K562 (cell line): ENCODE measurements around the gene HSD17B8. TPM values are rescaled to one million over a fixed set of nuclear protein-coding genes. Genes with fewer than 3 reads are reported as not detected.

ENCODE experiments used
- ATAC-seq: fragments of 200-7000 bp; cut with Tn5 transposase; 3 replicates; pipeline ENCODE4 v1.9.1; 2020; ENCODE audit warnings: moderate library complexity
- BruUV-seq: library from RNA; stranded (reverse); fragments of 400-500 nt; replicated peaks from 2 replicates; lab custom pipeline; 2021; lab: Mats Ljungman, UMichigan
- CTCF ChIA-PET: fragments of 300-600 bp; formaldehyde crosslinking; extraction: SDS; loops from one replicate; lab custom pipeline; 2021; ENCODE audit warnings: low intra/inter-chr PET ratio; lab: Yijun Ruan, JAX
- POLR2A ChIA-PET: fragments of 300-600, 350-650 bp; sonication (Branson Sonifier 250); formaldehyde crosslinking; extraction: SDS; loops from one replicate; lab custom pipeline; 2021; ENCODE audit warnings: antibody characterized with exemption, inconsistent platforms; lab: Yijun Ruan, JAX
- DNase-seq, 4 experiments: peaks; one replicate each; pipeline versions ENCODE4 v3.0.0 to v3.0.0-alpha.2; 2011 to 2018; ENCODE audit warnings: low spot score in 3 of 4, mixed read lengths in 3 of 4; ENCODE audit errors: extremely low read depth in 1 of 4
- FAIRE-seq: peaks from 2 replicates; lab custom pipeline; 2011; peaks lifted over from hg19 to GRCh38; lab: Jason Lieb, UNC
- H2AFZ ChIP-seq: 2 replicates; pipeline ENCODE4 v1.6.0; 2011; ENCODE audit warnings: low read depth, low read length, control low read depth, inconsistent platforms
- H3K27ac ChIP-seq: fragments of 200-600 bp; 3 replicates; pipeline ENCODE4 v1.8.0; 2011; ENCODE audit warnings: low read depth, mild to moderate bottlenecking, control low read depth, inconsistent platforms, low read length, moderate library complexity, mixed read lengths; ENCODE audit errors: extremely low read depth
- H3K27me3 ChIP-seq, 2 experiments: fragments of 300-600 bp in 1 of 2; 2 replicates in 1 of 2; 3 replicates in 1 of 2; pipeline versions ENCODE4 v1.6.0 to v1.8.0; 2011; ENCODE audit warnings: inconsistent platforms in 2 of 2, low read length in 2 of 2, mild to moderate bottlenecking in 1 of 2, mixed read lengths in 1 of 2, moderate library complexity in 1 of 2; ENCODE audit not compliant: control insufficient read depth in 2 of 2, insufficient read depth in 2 of 2
- H3K36me3 ChIP-seq: fragments of 300-600 bp; 3 replicates; pipeline ENCODE4 v1.8.0; 2011; ENCODE audit warnings: mild to moderate bottlenecking, low read length, inconsistent platforms; ENCODE audit not compliant: control insufficient read depth, insufficient read depth
- H3K4me1 ChIP-seq, 2 experiments: fragments of 200-600 bp in 1 of 2; replicated peaks in 1 of 2; 2 replicates in 1 of 2; 3 replicates in 1 of 2; pipeline versions ENCODE4 v1.5.1 to v1.8.0; 2011; ENCODE audit warnings: inconsistent platforms in 2 of 2, low read length in 2 of 2, mild to moderate bottlenecking in 1 of 2, mixed read lengths in 1 of 2, moderate library complexity in 1 of 2; ENCODE audit not compliant: control insufficient read depth in 2 of 2, insufficient read depth in 2 of 2
- H3K4me2 ChIP-seq: 2 replicates; pipeline ENCODE4 v1.6.1; 2011; ENCODE audit warnings: low read length, control low read depth, inconsistent platforms, mixed read lengths; ENCODE audit not compliant: insufficient read depth
- H3K4me3 ChIP-seq: fragments of 200-600 bp; sonication (generic), shearing (Covaris generic); 2 replicates; pipeline ENCODE4 v1.5.1; 2016; ENCODE audit warnings: control low read depth, inconsistent platforms
- H3K79me2 ChIP-seq: fragments of 200-600 bp; 3 replicates; pipeline ENCODE4 v1.8.0; 2011; ENCODE audit warnings: low read length, inconsistent platforms; ENCODE audit not compliant: control insufficient read depth, insufficient read depth
- H3K9ac ChIP-seq, 2 experiments: 2 replicates each; pipeline versions ENCODE4 v1.6.0 to v1.6.1; 2011; ENCODE audit warnings: low read depth in 2 of 2, low read length in 2 of 2, control low read depth in 1 of 2, inconsistent platforms in 1 of 2, mild to moderate bottlenecking in 1 of 2, mixed read lengths in 1 of 2; ENCODE audit not compliant: insufficient read depth in 1 of 2
- H3K9me1 ChIP-seq: one replicate; pipeline ENCODE4 v1.6.0; 2011; ENCODE audit warnings: inconsistent platforms, mild to moderate bottlenecking, low read length, moderate library complexity; ENCODE audit not compliant: control insufficient read depth, insufficient read depth
- H3K9me3 ChIP-seq: replicated peaks from 2 replicates; pipeline ENCODE4 v1.5.1; 2011; ENCODE audit warnings: low read depth, low read length, inconsistent platforms; ENCODE audit not compliant: control insufficient read depth, insufficient read depth
- H4K20me1 ChIP-seq: replicated peaks from 2 replicates; pipeline ENCODE4 v1.6.1; 2011; ENCODE audit warnings: low read length, inconsistent platforms, mixed read lengths; ENCODE audit not compliant: control insufficient read depth, insufficient read depth
- BRCA1 ChIP-seq, 2 experiments: fragments of 450-650 bp in 1 of 2; sonication (generic) in 1 of 2; formaldehyde crosslinking in 1 of 2; IDR thresholded peaks; 2 replicates each; pipeline versions ENCODE4 v1.5.0 to v1.6.1; 2017 to 2020; ENCODE audit warnings: mild to moderate bottlenecking in 1 of 2, missing genetic modification reagents in 1 of 2
- CAMTA2 ChIP-seq: fragments of 250-450 bp; sonication (Bioruptor Pico); conservative IDR thresholded peaks from 2 replicates; pipeline ENCODE4 v1.5.1; 2022
- CBX1 ChIP-seq: sonication (generic); IDR thresholded peaks from 2 replicates; pipeline ENCODE4 v1.6.1; 2016; ENCODE audit warnings: antibody characterized with exemption, low read depth, mild to moderate bottlenecking
- HDAC6 ChIP-seq: IDR thresholded peaks from 2 replicates; pipeline ENCODE4 v1.6.1; 2012; ENCODE audit warnings: low read depth, mild to moderate bottlenecking, control low read depth, inconsistent platforms, low read length, moderate library complexity
- HNRNPLL ChIP-seq: fragments of 200-400 bp; formaldehyde crosslinking; IDR thresholded peaks from 2 replicates; pipeline ENCODE4 v1.6.1; 2017; ENCODE audit warnings: low read length, low read depth, mild to moderate bottlenecking; ENCODE audit not compliant: poor library complexity, severe bottlenecking
- HSF4 ChIP-seq: fragments of 250-450 bp; sonication (Bioruptor Pico); IDR thresholded peaks from 2 replicates; pipeline ENCODE4 v2.1.2; 2022; ENCODE audit warnings: mild to moderate bottlenecking, moderate library complexity, borderline replicate concordance
- NCOA1 ChIP-seq: fragments of 450-650 bp; IDR thresholded peaks from 2 replicates; pipeline ENCODE4 v1.6.1; 2016; ENCODE audit warnings: low read depth
- RBM15 ChIP-seq: fragments of 200-400 bp; formaldehyde crosslinking; IDR thresholded peaks from 2 replicates; pipeline ENCODE4 v1.6.1; 2018; ENCODE audit warnings: mild to moderate bottlenecking, low read length, moderate library complexity; ENCODE audit not compliant: insufficient read depth
- RFX1 ChIP-seq: fragments of 450-650 bp; IDR thresholded peaks from 2 replicates; pipeline ENCODE4 v1.6.1; 2016; ENCODE audit warnings: mild to moderate bottlenecking, moderate library complexity
- ZBTB2 ChIP-seq: fragments of 450-650 bp; IDR thresholded peaks from 2 replicates; pipeline ENCODE4 v1.6.1; 2016; ENCODE audit warnings: antibody characterized with exemption
- ZBTB49 ChIP-seq: sonication (generic); formaldehyde crosslinking; IDR thresholded peaks from 2 replicates; pipeline ENCODE4 v1.8.0; 2022; ENCODE audit warnings: missing genetic modification reagents, mild to moderate bottlenecking, borderline replicate concordance
- WGBS: fragments of 100-300 bp; shearing (Covaris generic); methylation state at CpG from one replicate; pipeline ENCODE4 v1.1.6; 2016; ENCODE audit warnings: low coverage, mixed read lengths; ENCODE audit not compliant: insufficient coverage; ENCODE audit errors: missing lambda C conversion rate; 5-methylcytosine and 5-hydroxymethylcytosine counted together
- in situ Hi-C: fragments of 300-500 bp; cut with MboI; formaldehyde crosslinking; loops from 4 replicates; pipeline ENCODE4 v1.15.0; 2018; ENCODE audit warnings: inconsistent platforms, mixed read lengths
- intact Hi-C: fragments of 100-400 bp; cut with micrococcal nuclease; formaldehyde crosslinking; loops from 2 replicates; pipeline ENCODE4 v1.14.2; 2022
- polyA plus RNA-seq, 8 experiments: library from polyadenylated mRNA; depleted of rRNA in 4 of 8; stranded (reverse) in 5 of 8; unstranded in 3 of 8; fragments of >200 nt; fragmentation: Nextera tagmentation in 2 of 8; fragmentation: Illumina TruSeq in 1 of 8; extraction: Ambion mirVana in 2 of 8; extraction: Trizol in 1 of 8; gene quantifications; 2 replicates each; pipeline versions ENCODE4 v1.2.1 to v1.2.3, GENCODE V29; 2011 to 2014; ENCODE audit warnings: inconsistent platforms in 1 of 8, missing spikeins in 1 of 8
- total RNA-seq, 7 experiments: library from RNA; depleted of rRNA in 6 of 7; stranded (reverse); fragments of >200 nt in 6 of 7; fragmentation: Illumina TruSeq in 2 of 7; extraction: Trizol in 2 of 7; gene quantifications; 2 replicates each; pipeline versions ENCODE4 v1.2.1 to v1.2.3, GENCODE V29; 2011 to 2021; ENCODE audit warnings: low replicate concordance in 1 of 7
- TF ChIP-seq, protein P1 (sequence below): sonication (generic); formaldehyde crosslinking; IDR thresholded peaks from 2 replicates; pipeline ENCODE4 v1.8.1; 2022; ENCODE audit warnings: missing genetic modification reagents
- TF ChIP-seq, protein P2 (sequence below): fragments of 250-450 bp; sonication (Bioruptor Pico); IDR thresholded peaks from 2 replicates; pipeline ENCODE4 v1.8.0; 2021; ENCODE audit warnings: borderline replicate concordance, mild to moderate bottlenecking, moderate library complexity; ENCODE audit not compliant: poor library complexity, severe bottlenecking
- TF ChIP-seq, protein P3 (sequence below): sonication (generic); formaldehyde crosslinking; IDR thresholded peaks from 2 replicates; pipeline ENCODE4 v1.8.0; 2022; ENCODE audit warnings: mild to moderate bottlenecking, missing genetic modification reagents, borderline replicate concordance

HSD17B8 gene
- total and polyA plus RNA-seq, 9 of the 15 experiments (the other 6 are each of a cell fraction or from before 2014, with no cell fraction given): 3.7 to 35.2 (median 14.2) TPM

DNA sequence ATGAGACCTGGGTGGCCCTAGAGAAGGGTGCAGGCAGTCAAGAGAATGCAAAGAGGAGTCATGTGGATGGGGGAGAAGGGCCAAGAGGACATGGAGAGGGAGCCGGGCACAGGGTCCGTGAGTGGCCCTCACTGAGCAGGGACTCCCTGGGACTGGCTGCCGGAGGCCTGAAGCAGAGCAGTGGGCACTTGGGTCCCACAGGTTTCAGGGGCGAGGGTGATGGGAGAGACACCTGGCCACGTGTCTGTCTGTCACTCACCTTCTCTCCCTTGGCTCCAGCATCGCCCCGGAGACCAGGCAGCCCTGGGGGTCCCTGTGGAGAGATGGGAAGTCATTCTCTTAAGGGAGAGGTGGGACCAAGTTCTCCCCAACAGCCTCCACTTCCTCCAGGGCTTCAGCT, 37.6 kb upstream of the HSD17B8 start:
- Histone ChIP-seq H3K36me3 (no peaks in the 10 kb centered on the region), H3K27me3 (peaks cover 5 to 43% of the 10 kb centered on the region in 2 experiments; a peak in 3 of 5 replicates), H3K9ac (no peak overlapping the region), H3K79me2 (no peaks in the 10 kb centered on the region), H3K9me1 (no peaks in the 10 kb centered on the region), H3K27ac (no peak overlapping the region), H3K4me2 (no peak overlapping the region), H3K9me3 (no peaks in the 10 kb centered on the region), H4K20me1 (peaks cover 4% of the 10 kb centered on the region; the same call in 1 of the 2 replicates), H2AFZ (no peak overlapping the region), H3K4me3 (no peak overlapping the region), H3K4me1 (peaks cover 4 to 22% of the 10 kb centered on the region in 2 experiments; a peak in 3 of 5 replicates)
- no peak for FAIRE-seq
- ChIA-PET CTCF (no interaction called here), POLR2A (no interaction called here)
- intact Hi-C loops: no loop called here
- in situ Hi-C loops: no loop called here
- no peak for TF ChIP-seq HSF4 (CRISPR knock-in tag)
- no peak for TF ChIP-seq ZBTB49 (CRISPR knock-in tag)
- TF ChIP-seq, protein P1, sequence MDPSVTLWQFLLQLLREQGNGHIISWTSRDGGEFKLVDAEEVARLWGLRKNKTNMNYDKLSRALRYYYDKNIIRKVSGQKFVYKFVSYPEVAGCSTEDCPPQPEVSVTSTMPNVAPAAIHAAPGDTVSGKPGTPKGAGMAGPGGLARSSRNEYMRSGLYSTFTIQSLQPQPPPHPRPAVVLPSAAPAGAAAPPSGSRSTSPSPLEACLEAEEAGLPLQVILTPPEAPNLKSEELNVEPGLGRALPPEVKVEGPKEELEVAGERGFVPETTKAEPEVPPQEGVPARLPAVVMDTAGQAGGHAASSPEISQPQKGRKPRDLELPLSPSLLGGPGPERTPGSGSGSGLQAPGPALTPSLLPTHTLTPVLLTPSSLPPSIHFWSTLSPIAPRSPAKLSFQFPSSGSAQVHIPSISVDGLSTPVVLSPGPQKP (CRISPR knock-in tag): no peak
- TF ChIP-seq CAMTA2 (CRISPR knock-in tag): no peak
- no peak for TF ChIP-seq NCOA1
- no peak for TF ChIP-seq CBX1
- TF ChIP-seq, protein P2, sequence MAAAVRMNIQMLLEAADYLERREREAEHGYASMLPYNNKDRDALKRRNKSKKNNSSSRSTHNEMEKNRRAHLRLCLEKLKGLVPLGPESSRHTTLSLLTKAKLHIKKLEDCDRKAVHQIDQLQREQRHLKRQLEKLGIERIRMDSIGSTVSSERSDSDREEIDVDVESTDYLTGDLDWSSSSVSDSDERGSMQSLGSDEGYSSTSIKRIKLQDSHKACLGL (CRISPR knock-in tag): no peak
- no peak for TF ChIP-seq HDAC6
- TF ChIP-seq ZBTB2: no peak
- no peak for TF ChIP-seq RBM15
- no peak for TF ChIP-seq RFX1
- TF ChIP-seq, protein P3, sequence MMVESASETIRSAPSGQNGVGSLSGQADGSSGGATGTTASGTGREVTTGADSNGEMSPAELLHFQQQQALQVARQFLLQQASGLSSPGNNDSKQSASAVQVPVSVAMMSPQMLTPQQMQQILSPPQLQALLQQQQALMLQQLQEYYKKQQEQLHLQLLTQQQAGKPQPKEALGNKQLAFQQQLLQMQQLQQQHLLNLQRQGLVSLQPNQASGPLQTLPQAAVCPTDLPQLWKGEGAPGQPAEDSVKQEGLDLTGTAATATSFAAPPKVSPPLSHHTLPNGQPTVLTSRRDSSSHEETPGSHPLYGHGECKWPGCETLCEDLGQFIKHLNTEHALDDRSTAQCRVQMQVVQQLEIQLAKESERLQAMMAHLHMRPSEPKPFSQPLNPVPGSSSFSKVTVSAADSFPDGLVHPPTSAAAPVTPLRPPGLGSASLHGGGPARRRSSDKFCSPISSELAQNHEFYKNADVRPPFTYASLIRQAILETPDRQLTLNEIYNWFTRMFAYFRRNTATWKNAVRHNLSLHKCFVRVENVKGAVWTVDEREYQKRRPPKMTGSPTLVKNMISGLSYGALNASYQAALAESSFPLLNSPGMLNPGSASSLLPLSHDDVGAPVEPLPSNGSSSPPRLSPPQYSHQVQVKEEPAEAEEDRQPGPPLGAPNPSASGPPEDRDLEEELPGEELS (CRISPR knock-in tag): no peak
- no peak for TF ChIP-seq BRCA1 (IDR thresholded peaks at IDR 0.05)
- TF ChIP-seq BRCA1 (CRISPR knock-in tag; IDR thresholded peaks at IDR 0.05): no peak
- no peak for TF ChIP-seq HNRNPLL
- no TSS peak for BruUV-seq
- no peak for DNase-seq
- ATAC-seq: no peak
- WGBS: 0% methylated on average over 6 of the region's 7 CpGs
